ENCODE data around the gene SARNP. TPM values are rescaled to one million over a fixed set of nuclear protein-coding genes. Genes with fewer than 3 reads are reported as not detected.
A peak's percentile ranks its signal among the peaks of the same experiment; 100 is the strongest.

The SARNP gene
- polyA plus RNA-seq, 1 experiment: 178 TPM

GRCh38 chr12:55795950-55796349, 21.6 kb downstream of the SARNP start:
- POLR2A ChIA-PET: no interaction called here
- CTCF ChIA-PET: interaction anchor here (0.6 to 5.3 kb wide), 9 partner anchors 14 to 144 kb away, joined by 3 to 82 read pairs (median 7); partner anchors contain the start of genes ORMDL2 and SARNP
- no peak for DNase-seq (ENCODE audit: low read depth, low spot score)

DNA sequence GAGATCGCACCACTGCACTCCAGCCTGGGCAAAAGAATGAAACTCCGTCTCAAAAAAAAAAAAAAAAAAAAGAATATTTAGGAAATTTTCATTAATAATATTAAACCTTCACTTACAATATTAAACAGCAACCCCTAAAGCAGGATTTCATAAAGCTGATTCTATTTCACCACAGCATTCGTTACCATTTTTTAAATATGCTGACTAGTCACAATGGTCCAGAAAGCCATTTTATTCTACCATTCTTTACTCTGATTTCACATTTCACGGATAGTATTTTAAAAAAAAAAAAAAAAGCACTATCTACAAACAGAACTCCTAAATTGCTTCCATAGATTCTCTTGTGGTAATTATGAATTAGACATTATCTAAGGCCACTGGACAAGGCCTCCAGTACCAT, 27.6 kb downstream of the SARNP start:
- Histone ChIP-seq H3K9me3 (ENCODE audit: control insufficient read depth, insufficient read depth, low read length) (no peaks in the 10 kb centered on the region), H3K27ac (ENCODE audit: low read depth, low read length) (no peak overlapping the region), H3K4me3 (ENCODE audit: low read depth, low read length) (no peak overlapping the region), H3K27me3 (ENCODE audit: control insufficient read depth, insufficient read depth, low read length) (no peaks in the 10 kb centered on the region)
- ChIA-PET POLR2A (interaction anchor here (0.7 kb wide), 1 partner anchor 39 kb away, joined by 7 read pairs; the partner anchor contains the start of gene DNAJC14), CTCF (interaction anchor here (0.5 to 0.7 kb wide), 3 partner anchors 15 to 206 kb away, joined by 3 to 5 read pairs (median 4); no protein-coding TSS in a partner anchor)
- no peak for DNase-seq (ENCODE audit: low read depth, low spot score)
- no peak for TF ChIP-seq CTCF (IDR thresholded peaks at IDR 0.05; ENCODE audit: low read depth, low read length)

More at GRCh38 chr12:55795950-55796349, 21.6 kb downstream of the SARNP start:
- H3K4me3 ChIP-seq (ENCODE audit: low read depth, low read length): no peak overlapping the region
- no peaks in the 10 kb centered on the region for H3K9me3 ChIP-seq (ENCODE audit: control insufficient read depth, insufficient read depth, low read length)
- H3K27me3 ChIP-seq (ENCODE audit: control insufficient read depth, insufficient read depth, low read length): no peaks in the 10 kb centered on the region
- no peak for TF ChIP-seq CTCF (IDR thresholded peaks at IDR 0.05; ENCODE audit: low read depth, low read length)
- H3K27ac ChIP-seq (ENCODE audit: low read depth, low read length): no peak overlapping the region

GRCh38 chr12:55789171-55789570, 28.4 kb downstream of the SARNP start:
- Histone ChIP-seq H3K27ac (ENCODE audit: low read depth, low read length) (no peak overlapping the region), H3K27me3 (ENCODE audit: control insufficient read depth, insufficient read depth, low read length) (no peaks in the 10 kb centered on the region), H3K9me3 (ENCODE audit: control insufficient read depth, insufficient read depth, low read length) (no peaks in the 10 kb centered on the region), H3K4me3 (ENCODE audit: low read depth, low read length) (no peak overlapping the region)
- POLR2A ChIA-PET: interaction anchor here (0.7 kb wide), 1 partner anchor 40 kb away, joined by 7 read pairs; the partner anchor contains the start of gene DNAJC14
- DNase-seq (ENCODE audit: low read depth, low spot score): no peak
- TF ChIP-seq CTCF (IDR thresholded peaks at IDR 0.05; ENCODE audit: low read depth, low read length): no peak
- CTCF ChIA-PET: interaction anchor here (1.0 to 1.1 kb wide), 2 partner anchors 8 to 51 kb away, joined by 5 to 6 read pairs; no protein-coding TSS in a partner anchor

DNA sequence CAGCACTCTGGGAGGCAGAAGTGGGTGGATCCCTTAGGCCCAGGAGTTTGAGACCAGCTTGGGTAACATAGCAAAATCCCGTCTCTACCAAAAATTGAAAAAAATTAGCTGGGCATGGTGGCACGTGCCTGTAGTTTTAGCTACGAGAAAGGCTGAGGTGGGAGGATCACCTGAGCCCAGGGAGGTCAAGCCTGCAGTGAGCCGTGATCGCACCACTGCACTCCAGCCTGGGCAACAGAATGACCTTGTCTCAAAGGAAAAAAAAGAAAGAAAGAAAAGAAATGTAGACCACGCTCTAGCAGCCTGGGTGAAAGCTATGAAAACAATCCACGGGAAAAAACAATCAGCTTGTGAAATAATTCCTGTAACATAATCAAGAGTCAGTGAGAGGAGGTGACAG, 29.0 kb downstream of the SARNP start:
- Histone ChIP-seq H3K4me3 (ENCODE audit: low read depth, low read length) (no peak overlapping the region), H3K27me3 (ENCODE audit: control insufficient read depth, insufficient read depth, low read length) (no peaks in the 10 kb centered on the region), H3K27ac (ENCODE audit: low read depth, low read length) (no peak overlapping the region), H3K9me3 (ENCODE audit: control insufficient read depth, insufficient read depth, low read length) (no peaks in the 10 kb centered on the region)
- ChIA-PET CTCF (interaction anchor here (1.0 to 1.1 kb wide), 2 partner anchors 8 to 51 kb away, joined by 5 to 6 read pairs; no protein-coding TSS in a partner anchor), POLR2A (no interaction called here)
- no peak for TF ChIP-seq CTCF (IDR thresholded peaks at IDR 0.05; ENCODE audit: low read depth, low read length)
- no peak for DNase-seq (ENCODE audit: low read depth, low spot score)

DNA sequence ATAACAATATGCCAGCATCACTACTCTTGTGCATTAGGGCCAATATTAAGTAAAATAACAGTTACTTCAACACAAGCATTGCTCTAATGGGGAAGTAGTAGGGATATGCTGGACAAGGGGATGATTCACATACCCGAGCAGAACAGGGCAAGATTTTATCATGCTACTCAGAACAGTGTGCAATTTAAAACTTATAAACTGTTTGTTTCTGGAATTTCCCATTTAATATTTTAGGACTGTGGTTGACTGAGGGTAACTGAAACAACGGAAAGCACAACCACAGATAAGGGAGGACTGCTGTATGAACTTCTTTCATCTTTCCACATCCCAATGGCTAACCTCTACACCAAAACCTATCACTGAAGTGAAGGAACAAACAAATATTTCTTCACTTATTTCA, 36.8 kb downstream of the SARNP start:
- POLR2A ChIA-PET: interaction anchor here (0.7 kb wide), 1 partner anchor 27 kb away, joined by 3 read pairs; no protein-coding TSS in a partner anchor
- no peak overlapping the region for H3K27ac ChIP-seq (ENCODE audit: low read depth, low read length)
- no peaks in the 10 kb centered on the region for H3K9me3 ChIP-seq (ENCODE audit: control insufficient read depth, insufficient read depth, low read length)
- no peak overlapping the region for H3K4me3 ChIP-seq (ENCODE audit: low read depth, low read length)
- CTCF ChIA-PET: interaction anchor here (0.8 to 1.2 kb wide), 3 partner anchors 16 to 42 kb away, joined by 3 to 8 read pairs (median 3); no protein-coding TSS in a partner anchor
- TF ChIP-seq CTCF (IDR thresholded peaks at IDR 0.05; ENCODE audit: low read depth, low read length): no peak
- peak; percentile 7 for DNase-seq (ENCODE audit: low read depth, low spot score)
- H3K27me3 ChIP-seq (ENCODE audit: control insufficient read depth, insufficient read depth, low read length): no peaks in the 10 kb centered on the region

Data from AG04450 (cell line).